Measurements from ENCODE around the gene ZC3H14. TPM values are rescaled to one million over a fixed set of nuclear protein-coding genes. Genes with fewer than 3 reads are reported as not detected.

ZC3H14 gene, protein sequence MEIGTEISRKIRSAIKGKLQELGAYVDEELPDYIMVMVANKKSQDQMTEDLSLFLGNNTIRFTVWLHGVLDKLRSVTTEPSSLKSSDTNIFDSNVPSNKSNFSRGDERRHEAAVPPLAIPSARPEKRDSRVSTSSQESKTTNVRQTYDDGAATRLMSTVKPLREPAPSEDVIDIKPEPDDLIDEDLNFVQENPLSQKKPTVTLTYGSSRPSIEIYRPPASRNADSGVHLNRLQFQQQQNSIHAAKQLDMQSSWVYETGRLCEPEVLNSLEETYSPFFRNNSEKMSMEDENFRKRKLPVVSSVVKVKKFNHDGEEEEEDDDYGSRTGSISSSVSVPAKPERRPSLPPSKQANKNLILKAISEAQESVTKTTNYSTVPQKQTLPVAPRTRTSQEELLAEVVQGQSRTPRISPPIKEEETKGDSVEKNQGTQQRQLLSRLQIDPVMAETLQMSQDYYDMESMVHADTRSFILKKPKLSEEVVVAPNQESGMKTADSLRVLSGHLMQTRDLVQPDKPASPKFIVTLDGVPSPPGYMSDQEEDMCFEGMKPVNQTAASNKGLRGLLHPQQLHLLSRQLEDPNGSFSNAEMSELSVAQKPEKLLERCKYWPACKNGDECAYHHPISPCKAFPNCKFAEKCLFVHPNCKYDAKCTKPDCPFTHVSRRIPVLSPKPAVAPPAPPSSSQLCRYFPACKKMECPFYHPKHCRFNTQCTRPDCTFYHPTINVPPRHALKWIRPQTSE
- total RNA-seq = 62.7 and 74.9 TPM in 2 replicates

DNA sequence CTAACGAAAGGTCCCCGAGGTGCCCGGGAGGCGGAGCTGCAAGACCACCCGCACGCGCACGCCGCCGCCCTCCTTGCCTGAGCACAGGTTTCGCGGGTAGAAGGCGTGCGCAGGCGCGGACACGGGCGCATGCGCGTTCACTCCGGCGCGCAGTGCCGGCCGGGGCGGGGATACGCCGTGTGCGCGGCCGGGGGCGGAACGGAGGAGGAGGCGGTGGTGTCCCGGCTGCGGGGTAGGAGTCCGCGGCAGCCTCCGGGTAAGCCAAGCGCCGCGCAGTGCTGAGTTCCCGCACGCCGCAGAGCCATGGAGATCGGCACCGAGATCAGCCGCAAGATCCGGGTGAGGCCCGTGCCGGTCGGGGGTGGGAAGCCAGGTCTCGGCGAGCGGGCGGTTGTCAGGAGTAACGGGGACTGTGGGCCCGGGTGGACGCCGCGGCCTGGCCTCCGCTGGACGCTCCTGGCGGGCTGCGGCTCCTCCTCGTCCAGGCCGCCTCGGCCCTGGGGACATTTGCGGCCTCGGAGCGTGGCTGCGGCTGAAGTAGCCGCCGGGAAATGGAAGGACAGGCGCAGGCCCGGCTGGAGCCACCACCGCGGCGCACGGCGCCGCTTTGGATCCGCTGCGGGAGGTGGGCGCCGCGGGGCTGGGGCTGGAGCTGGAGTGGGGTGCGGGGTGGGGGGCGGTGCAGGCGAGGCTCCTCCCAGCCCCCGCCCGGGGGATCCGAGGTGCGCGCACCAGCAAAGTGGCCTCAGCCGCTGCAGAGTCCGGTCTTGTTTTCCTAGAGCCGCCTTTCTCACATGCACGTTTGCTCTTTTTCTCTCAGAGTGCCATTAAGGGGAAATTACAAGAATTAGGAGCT is at the start of gene ZC3H14:
TSS of gene ZC3H14 (plus strand) at position 207 of the 856 bp plus-strand sequence. CDS start at position 304, 97 bp downstream.

DNA sequence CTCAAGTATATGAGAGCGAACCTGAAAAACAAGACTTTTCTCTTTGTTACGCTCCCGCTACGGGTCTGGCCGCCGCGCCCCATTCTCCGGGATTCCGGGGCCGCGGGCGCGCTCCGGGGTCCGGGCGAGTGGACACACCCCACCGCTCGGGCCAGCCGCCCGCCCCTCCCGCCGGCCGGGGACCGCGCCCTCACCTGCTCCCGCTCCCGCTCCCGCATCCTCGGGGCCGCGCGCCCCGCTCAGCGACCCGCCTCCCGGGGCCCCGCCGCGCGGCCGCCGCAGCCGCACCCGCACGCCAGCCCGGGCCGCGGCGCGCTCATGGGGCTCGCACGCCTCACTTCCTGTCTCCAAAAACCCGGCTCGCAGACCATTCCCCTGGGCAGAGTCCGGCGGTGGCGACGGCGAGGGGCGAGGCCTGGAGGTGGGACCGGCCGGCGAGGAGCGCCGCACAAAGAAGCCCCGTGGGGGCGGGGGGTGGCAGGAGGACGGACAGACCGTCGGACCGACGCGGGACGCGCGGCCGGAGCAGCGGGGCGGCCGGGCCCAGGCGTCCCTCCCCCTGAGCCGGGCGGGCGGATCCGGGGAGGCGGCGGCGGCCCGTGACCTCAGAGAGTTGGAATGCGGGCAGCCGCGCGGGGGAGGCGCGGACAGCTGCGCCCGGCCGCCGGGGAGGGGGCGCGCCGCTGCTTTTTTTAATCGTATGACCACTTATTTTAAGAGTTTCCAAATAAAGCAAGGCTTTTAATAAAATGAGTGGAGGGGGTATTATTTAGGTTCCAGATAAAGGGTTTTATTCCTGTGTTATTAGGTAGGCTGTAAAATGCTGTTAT is 8.2 kb upstream of the ZC3H14 start, which contains the start of gene PTPN21:
TSS of gene PTPN21 (minus strand) at position 551 of the 830 bp plus-strand sequence. CDS start 4,590 bp downstream, outside the sequence.

Small RNAs within 50 kb of the gene (small RNA-seq; reads per million reads assigned to genes)
- not detected for gene RNU4-22P

Other genes with a start within 250 kb of the ZC3H14 start
- not detected in 2 replicates for gene KCNK10, start 239.8 kb upstream of the ZC3H14 start, total RNA-seq
- 10.1 and 16.3 TPM in 2 replicates for gene SPATA7, start 177.4 kb upstream of the ZC3H14 start, total RNA-seq
- gene PTPN21, start 8.0 kb upstream of the ZC3H14 start, total RNA-seq = 9.5 and 9.6 TPM in 2 replicates
- under 0.01 and 0.10 TPM in 2 replicates for gene EML5, start 229.9 kb downstream of the ZC3H14 start, total RNA-seq

All from vein endothelial cell (primary cell).